NCI-H510A (cell line): ENCODE measurements around the gene IMPDH2.

Experiments used
- DNase-seq: peaks from one replicate; lab custom pipeline; 2025; lab: John Stamatoyannopoulos, UW

IMPDH2 gene

GRCh38 chr3:49005998-49006397 is 23.2 kb downstream of the IMPDH2 start:
- no peak for DNase-seq

- no peak for DNase-seq
These were observed 23.9 kb downstream of the IMPDH2 start for GRCh38 chr3:49005303-49005680.

GRCh38 chr3:49004352-49005302 is 24.6 kb downstream of the IMPDH2 start:
- no peak for DNase-seq

GRCh38 chr3:49001155-49001554 is 28.0 kb downstream of the IMPDH2 start:
- no peak for DNase-seq

GRCh38 chr3:48999085-48999858 is 29.9 kb downstream of the IMPDH2 start:
- DNase-seq: peak; percentile 44

- DNase-seq: peak; percentile 71
These were observed 31.2 kb downstream of the IMPDH2 start for GRCh38 chr3:48997714-48998637.

GRCh38 chr3:48997102-48997635 is 32.0 kb downstream of the IMPDH2 start:
- DNase-seq: no peak

GRCh38 chr3:48996640-48997039 is 32.6 kb downstream of the IMPDH2 start:
- no peak for DNase-seq

GRCh38 chr3:48993834-48994233 is 35.4 kb downstream of the IMPDH2 start:
- no peak for DNase-seq

GRCh38 chr3:48991851-48992545 is 37.2 kb downstream of the IMPDH2 start:
- DNase-seq: no peak

- no peak for DNase-seq
These were observed 38.3 kb downstream of the IMPDH2 start for GRCh38 chr3:48990636-48991469.

GRCh38 chr3:48989796-48990635 is 39.2 kb downstream of the IMPDH2 start, which contains the start of gene P4HTM:
Gene P4HTM, plus strand, starts transcription at chr3:48990241. Its CDS starts 16 bp downstream, at chr3:48990257.
- peak; percentile 49 for DNase-seq

- no peak for DNase-seq
These were observed 39.9 kb downstream of the IMPDH2 start for GRCh38 chr3:48989126-48989795.

GRCh38 chr3:48985831-48986376 is 43.3 kb downstream of the IMPDH2 start:
- DNase-seq: no peak

GRCh38 chr3:48984663-48985062 is 44.5 kb downstream of the IMPDH2 start:
- DNase-seq: no peak

- no peak for DNase-seq
These were observed 46.1 kb downstream of the IMPDH2 start for GRCh38 chr3:48983096-48983495.

- DNase-seq: no peak
These were observed 46.5 kb downstream of the IMPDH2 start for GRCh38 chr3:48982686-48983085.

GRCh38 chr3:48982016-48982415 is 47.2 kb downstream of the IMPDH2 start:
- DNase-seq: no peak
